Gastrocnemius medialis (tissue), 4 donors: ENCODE results near the gene DCDC2C.

ENCODE experiments used
- CTCF ChIP-seq, 5 experiments: fragments of 450-650 bp in 3 of 5; fragments of 200-600 bp in 2 of 5; sonication (generic) in 2 of 5; IDR thresholded peaks in 4 of 5; conservative IDR thresholded peaks in 1 of 5; 1 replicate in 4 of 5; 2 replicates in 1 of 5; pipeline ENCODE4 v1.5.1; 2016 to 2019; ENCODE audit warnings: antibody characterized with exemption in 5 of 5, mild to moderate bottlenecking in 3 of 5, moderate library complexity in 3 of 5
- POLR2A ChIP-seq, 2 donors: fragments of 450-650 bp; IDR thresholded peaks; one replicate each; pipeline ENCODE4 v1.6.1; 2017; ENCODE audit warnings: antibody characterized with exemption in 2 of 2, mild to moderate bottlenecking in 2 of 2, moderate library complexity in 2 of 2

GRCh38 chr2:3871002-3871401, 167.6 kb downstream of the DCDC2C start:
- TF ChIP-seq CTCF (IDR thresholded peaks at IDR 0.05 in 4 of 5, conservative IDR thresholded peaks at IDR 0.05 in 1 of 5) = no peak
- no peak for TF ChIP-seq POLR2A (IDR thresholded peaks at IDR 0.05)
